KMS-11 (cell line): ENCODE data around the gene TMEM40.

Experiments
- H2AFZ ChIP-seq: fragments of 200-600 bp; sonication (generic); 2 replicates; pipeline ENCODE4 v1.6.1; 2016; ENCODE audit warnings: antibody characterized with exemption, mixed run types, low read depth
- H3K27ac ChIP-seq: fragments of 200-600 bp; sonication (generic); 2 replicates; pipeline ENCODE4 v1.6.1; 2016; ENCODE audit warnings: mild to moderate bottlenecking, mixed run types
- H3K27me3 ChIP-seq: fragments of 200-600 bp; sonication (generic); 2 replicates; pipeline ENCODE4 v1.6.1; 2017; ENCODE audit warnings: mild to moderate bottlenecking, low read depth, mixed run types, moderate library complexity; ENCODE audit not compliant: insufficient read depth
- H3K36me3 ChIP-seq: fragments of 200-600 bp; sonication (generic); 2 replicates; pipeline ENCODE4 v1.6.1; 2017; ENCODE audit warnings: mild to moderate bottlenecking, mixed run types; ENCODE audit not compliant: insufficient read depth
- H3K4me1 ChIP-seq: fragments of 200-600 bp; sonication (generic); 2 replicates; pipeline ENCODE4 v1.6.1; 2016; ENCODE audit warnings: mild to moderate bottlenecking, low read depth, mixed run types; ENCODE audit not compliant: poor library complexity, severe bottlenecking
- H3K4me2 ChIP-seq: fragments of 200-600 bp; sonication (generic); 2 replicates; pipeline ENCODE4 v1.7.0; 2016; ENCODE audit warnings: mild to moderate bottlenecking, mixed run types
- H3K4me3 ChIP-seq: fragments of 200-600 bp; sonication (generic); IDR thresholded peaks from 2 replicates; pipeline ENCODE4 v1.6.1; 2017; ENCODE audit warnings: low read depth, low read length, mixed read lengths; ENCODE audit not compliant: insufficient read depth
- H3K79me2 ChIP-seq: fragments of 200-600 bp; sonication (generic); 2 replicates; pipeline ENCODE4 v1.6.1; 2016; ENCODE audit warnings: low read depth, mixed run types; ENCODE audit not compliant: insufficient read depth
- H3K9ac ChIP-seq: fragments of 200-600 bp; sonication (generic); 2 replicates; pipeline ENCODE4 v1.6.1; 2016; ENCODE audit warnings: mild to moderate bottlenecking, mixed run types
- H4K20me1 ChIP-seq: fragments of 200-600 bp; sonication (generic); 2 replicates; pipeline ENCODE4 v1.6.1; 2016; ENCODE audit warnings: mild to moderate bottlenecking, mixed run types; ENCODE audit not compliant: insufficient read depth
- TF ChIP-seq, protein P1 (sequence below): fragments of 200-600 bp; sonication (generic); conservative IDR thresholded peaks from 2 replicates; pipeline ENCODE4 v1.6.1; 2017; ENCODE audit warnings: low read depth, mild to moderate bottlenecking, antibody characterized with exemption, low read length, moderate library complexity, mixed read lengths

TMEM40 gene

DNA sequence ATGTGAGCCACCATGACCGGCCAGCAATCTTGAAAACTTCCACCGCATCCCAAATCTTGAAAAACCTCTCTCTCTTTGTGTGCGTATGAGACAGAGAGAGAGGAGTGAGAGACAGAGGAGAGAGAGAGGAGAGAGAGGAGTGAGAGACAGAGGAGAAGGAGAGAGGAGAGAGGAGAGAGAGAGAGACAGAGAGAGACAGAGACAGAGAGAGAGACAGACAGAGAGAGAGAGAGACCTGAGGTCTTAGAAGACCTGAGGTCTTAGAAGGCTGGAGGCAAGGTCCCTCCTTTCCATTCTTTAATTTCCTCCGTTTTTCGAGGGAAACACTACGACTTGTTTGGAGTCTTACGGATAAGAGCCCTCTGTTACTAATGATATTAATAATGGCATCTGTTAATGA, 39.5 kb downstream of the TMEM40 start:
- no peaks in the 10 kb centered on the region for H4K20me1 ChIP-seq
- H3K9ac ChIP-seq = no peak overlapping the region
- H3K4me3 ChIP-seq = no peak overlapping the region
- peaks cover 7% of the 10 kb centered on the region for H3K4me1 ChIP-seq
- H3K27me3 ChIP-seq = no peaks in the 10 kb centered on the region
- TF ChIP-seq, protein P1, sequence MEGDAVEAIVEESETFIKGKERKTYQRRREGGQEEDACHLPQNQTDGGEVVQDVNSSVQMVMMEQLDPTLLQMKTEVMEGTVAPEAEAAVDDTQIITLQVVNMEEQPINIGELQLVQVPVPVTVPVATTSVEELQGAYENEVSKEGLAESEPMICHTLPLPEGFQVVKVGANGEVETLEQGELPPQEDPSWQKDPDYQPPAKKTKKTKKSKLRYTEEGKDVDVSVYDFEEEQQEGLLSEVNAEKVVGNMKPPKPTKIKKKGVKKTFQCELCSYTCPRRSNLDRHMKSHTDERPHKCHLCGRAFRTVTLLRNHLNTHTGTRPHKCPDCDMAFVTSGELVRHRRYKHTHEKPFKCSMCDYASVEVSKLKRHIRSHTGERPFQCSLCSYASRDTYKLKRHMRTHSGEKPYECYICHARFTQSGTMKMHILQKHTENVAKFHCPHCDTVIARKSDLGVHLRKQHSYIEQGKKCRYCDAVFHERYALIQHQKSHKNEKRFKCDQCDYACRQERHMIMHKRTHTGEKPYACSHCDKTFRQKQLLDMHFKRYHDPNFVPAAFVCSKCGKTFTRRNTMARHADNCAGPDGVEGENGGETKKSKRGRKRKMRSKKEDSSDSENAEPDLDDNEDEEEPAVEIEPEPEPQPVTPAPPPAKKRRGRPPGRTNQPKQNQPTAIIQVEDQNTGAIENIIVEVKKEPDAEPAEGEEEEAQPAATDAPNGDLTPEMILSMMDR = no peak
- H3K4me2 ChIP-seq = peak overlapping the region; percentile 36
- H3K79me2 ChIP-seq = no peaks in the 10 kb centered on the region
- H3K27ac ChIP-seq = no peak overlapping the region
- H3K36me3 ChIP-seq = no peaks in the 10 kb centered on the region
- peak overlapping the region; percentile 44; the same call in 1 of the 2 replicates for H2AFZ ChIP-seq

DNA sequence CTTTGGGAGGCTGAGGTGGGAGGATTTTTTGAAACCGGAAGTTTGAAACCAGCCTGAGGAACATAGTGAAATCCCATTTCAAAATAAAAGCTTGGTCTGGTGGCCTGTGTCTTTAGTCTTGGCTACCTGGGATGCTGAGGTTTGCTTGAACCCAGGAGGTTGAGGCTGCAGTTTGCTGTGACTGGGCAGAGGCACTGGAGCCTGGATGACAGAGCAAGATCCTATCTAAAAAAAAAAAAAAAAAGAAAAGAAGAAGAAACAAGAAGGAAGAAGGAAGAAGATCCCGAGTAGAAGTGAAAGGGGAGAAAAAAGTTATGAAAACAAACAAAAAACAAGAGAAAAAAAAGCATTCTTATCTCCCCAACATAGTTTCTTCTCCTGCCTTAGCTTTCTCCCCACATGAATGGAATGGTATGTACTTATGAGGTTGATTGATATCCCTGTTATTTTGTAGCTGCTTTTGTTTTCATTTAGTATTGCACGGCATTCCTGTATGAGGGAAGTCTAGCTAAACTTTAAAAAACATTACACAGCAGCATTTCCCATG, 42.4 kb downstream of the TMEM40 start:
- no peaks in the 10 kb centered on the region for H4K20me1 ChIP-seq
- no peak overlapping the region for H3K27ac ChIP-seq
- H3K27me3 ChIP-seq = no peaks in the 10 kb centered on the region
- H3K9ac ChIP-seq = no peak overlapping the region
- no peak overlapping the region for H2AFZ ChIP-seq
- TF ChIP-seq, protein P1 = no peak
- peaks cover 7% of the 10 kb centered on the region for H3K4me1 ChIP-seq
- H3K36me3 ChIP-seq = no peaks in the 10 kb centered on the region
- H3K4me2 ChIP-seq = no peak overlapping the region
- no peak overlapping the region for H3K4me3 ChIP-seq
- H3K79me2 ChIP-seq = no peaks in the 10 kb centered on the region

DNA sequence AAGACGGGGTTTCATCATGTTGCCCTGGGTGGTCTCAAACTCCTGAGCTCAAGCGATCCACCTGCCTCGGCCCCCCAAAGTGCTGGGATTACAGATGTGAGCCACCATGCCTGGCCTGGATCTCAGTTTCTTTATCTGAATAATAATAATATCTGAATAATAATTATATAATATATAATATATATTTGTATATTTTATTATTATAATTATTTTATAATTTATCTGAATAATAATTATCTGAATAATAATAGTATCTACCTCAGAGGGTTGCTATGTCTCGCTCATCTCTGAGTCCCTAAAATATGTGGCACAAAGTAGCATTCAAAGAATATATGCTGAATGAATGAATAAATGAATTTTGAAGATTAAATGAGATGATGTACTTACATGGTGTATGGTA, 44.8 kb downstream of the TMEM40 start:
- no peaks in the 10 kb centered on the region for H3K27me3 ChIP-seq
- no peaks in the 10 kb centered on the region for H3K79me2 ChIP-seq
- H3K4me1 ChIP-seq = no peaks in the 10 kb centered on the region
- TF ChIP-seq, protein P1 = no peak
- H3K4me2 ChIP-seq = no peak overlapping the region
- H2AFZ ChIP-seq = no peak overlapping the region
- no peaks in the 10 kb centered on the region for H4K20me1 ChIP-seq
- no peaks in the 10 kb centered on the region for H3K36me3 ChIP-seq
- H3K9ac ChIP-seq = no peak overlapping the region
- H3K4me3 ChIP-seq = no peak overlapping the region
- no peak overlapping the region for H3K27ac ChIP-seq

DNA sequence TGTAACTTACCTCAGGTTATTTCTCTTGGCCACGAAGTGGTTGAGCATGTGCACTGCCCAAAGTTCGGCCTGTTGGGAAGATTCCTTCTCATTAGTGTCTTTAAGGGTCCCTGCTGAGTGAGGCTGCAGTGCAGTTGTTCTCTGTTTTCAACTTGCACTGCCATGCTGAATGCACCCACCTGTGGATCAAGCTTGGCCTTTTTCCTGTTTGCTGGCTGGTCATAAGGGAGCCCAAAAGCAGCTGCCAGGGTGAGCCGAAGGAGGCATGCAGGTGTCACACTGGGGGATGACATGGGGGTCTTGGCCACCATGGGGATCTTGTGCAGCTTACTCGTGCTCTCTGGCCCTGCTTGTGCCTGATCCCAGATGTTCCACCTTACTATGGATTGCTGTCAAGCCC, 49.0 kb downstream of the TMEM40 start:
- Histone ChIP-seq H4K20me1 (no peaks in the 10 kb centered on the region), H3K27ac (no peak overlapping the region), H3K4me2 (no peak overlapping the region), H3K9ac (no peak overlapping the region), H3K27me3 (no peaks in the 10 kb centered on the region), H3K79me2 (no peaks in the 10 kb centered on the region), H3K4me3 (no peak overlapping the region), H3K36me3 (no peaks in the 10 kb centered on the region), H3K4me1 (no peaks in the 10 kb centered on the region), H2AFZ (no peak overlapping the region)
- TF ChIP-seq, protein P1 = no peak

DNA sequence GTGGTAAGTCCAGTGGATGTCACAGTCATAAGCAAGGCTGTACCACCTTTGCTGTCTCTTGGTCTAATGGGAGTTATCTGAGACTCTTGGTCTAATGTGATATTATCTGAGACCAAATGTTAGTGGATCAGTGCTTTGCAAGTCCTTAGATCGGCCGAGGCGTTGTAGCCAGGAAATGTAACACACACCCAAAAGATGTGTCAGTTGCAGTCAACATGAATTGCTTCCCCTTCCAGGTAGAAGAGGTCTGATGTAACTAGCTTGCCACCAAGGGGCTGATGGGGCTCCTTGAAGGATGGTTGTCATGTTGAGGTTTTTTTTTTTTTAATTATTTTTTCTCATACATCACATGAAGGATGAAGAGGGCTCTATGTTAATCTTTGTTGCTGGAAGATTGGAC, 49.7 kb downstream of the TMEM40 start:
- Histone ChIP-seq H3K36me3 (no peaks in the 10 kb centered on the region), H3K79me2 (no peaks in the 10 kb centered on the region), H3K27me3 (no peaks in the 10 kb centered on the region), H3K4me1 (no peaks in the 10 kb centered on the region), H3K4me3 (no peak overlapping the region), H3K27ac (no peak overlapping the region), H2AFZ (no peak overlapping the region), H3K9ac (no peak overlapping the region), H4K20me1 (no peaks in the 10 kb centered on the region), H3K4me2 (no peak overlapping the region)
- TF ChIP-seq, protein P1 = no peak
